Mucosa of descending colon (tissue), 3 donors: ENCODE data around the gene SNX9. TPM values are rescaled to one million over a fixed set of nuclear protein-coding genes. Genes with fewer than 3 reads are reported as not detected.

ENCODE experiments used
- ATAC-seq: fragments of 200-7000 bp; cut with Tn5 transposase; one replicate; pipeline ENCODE4 v1.9.1; 2020; ENCODE audit warnings: mild to moderate bottlenecking, moderate library complexity
- DNase-seq, 3 donors: peaks; one replicate each; pipeline ENCODE4 v3.0.0-alpha.2; 2020
- H3K36me3 ChIP-seq: fragments of 200-600 bp; one replicate; pipeline ENCODE4 v1.8.0; 2021; ENCODE audit warnings: low read depth, mild to moderate bottlenecking
- H3K4me1 ChIP-seq: fragments of 200-600 bp; one replicate; pipeline ENCODE4 v1.8.0; 2021; ENCODE audit warnings: low read depth, mild to moderate bottlenecking
- H3K4me3 ChIP-seq: fragments of 200-600 bp; one replicate; pipeline ENCODE4 v1.8.0; 2021; ENCODE audit warnings: mild to moderate bottlenecking
- H3K9me3 ChIP-seq: fragments of 200-600 bp; one replicate; pipeline ENCODE4 v1.8.0; 2021; ENCODE audit warnings: mild to moderate bottlenecking
- CTCF ChIP-seq: fragments of 200-600 bp; IDR thresholded peaks from one replicate; pipeline ENCODE4 v1.8.0; 2022; ENCODE audit warnings: antibody characterized with exemption, mild to moderate bottlenecking
- intact Hi-C, 2 donors: fragments of 100-400 bp; cut with DNase I in 1 of 2; cut with micrococcal nuclease in 1 of 2; formaldehyde crosslinking; loops; one replicate each; pipeline versions ENCODE4 v1.11.0 to v1.11.1; 2022; cut with DNase I, micrococcal nuclease
- total RNA-seq, 3 donors: library from RNA; stranded (reverse); fragmentation: NEBNext Ultra II Directional in 2 of 3; extraction: Animal tissue kit (Norgen Biotek cat#: 25700) in 2 of 3; gene quantifications; one replicate each; pipeline versions ENCODE4 v1.2.1 to v1.2.4, GENCODE V29; 2021 to 2023
- donor health status: DM: no; HTN: no; CAD: no; lungs with moderate emphysema.
- donor health status: DM: no; HTN: no; CAD: no.
- donor health status: DM: no; HTN: yes; CAD: no.

Gene SNX9
- total RNA-seq, 3 donors from 2014 or later, result 55.0 to 69.6 (median 68.0) TPM

DNA sequence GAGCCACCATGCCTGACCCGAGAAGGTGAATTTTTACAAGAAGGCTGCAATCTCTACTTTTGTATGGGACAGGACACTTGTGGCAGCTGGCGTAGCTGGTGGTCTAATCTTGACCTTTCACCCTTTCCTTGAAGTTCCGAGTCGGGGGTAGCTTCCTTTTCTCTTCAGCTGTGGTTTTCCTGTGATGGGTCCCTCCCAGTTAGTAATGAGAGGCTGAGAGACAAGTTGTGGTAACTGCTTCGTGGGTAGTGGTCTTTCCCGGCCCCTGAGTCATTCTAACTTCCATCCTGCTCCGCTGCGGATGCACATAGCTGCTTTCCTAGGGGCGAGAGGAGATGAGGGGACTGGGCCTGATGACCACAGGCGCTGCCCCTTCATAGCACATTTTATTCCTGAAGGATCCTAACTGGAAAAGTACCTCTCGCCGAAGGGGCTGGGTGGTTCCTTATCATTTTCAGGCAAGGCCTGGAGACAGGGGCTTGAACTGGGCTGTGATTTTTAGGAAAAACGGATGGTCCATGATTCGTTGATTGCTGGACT lies 161.7 kb downstream of the SNX9 start:
- no peaks in the 10 kb centered on the region for H3K36me3 ChIP-seq
- ATAC-seq (no peak), DNase-seq (peak in 1 of 3 donors; percentile 23)
- no peak overlapping the region for H3K4me3 ChIP-seq
- H3K4me1 ChIP-seq, result peaks cover 13% of the 10 kb centered on the region
- intact Hi-C loops, result no loop called here
- H3K9me3 ChIP-seq, result no peaks in the 10 kb centered on the region
- no peak for TF ChIP-seq CTCF

- Histone ChIP-seq H3K4me1 (peaks cover 21% of the 10 kb centered on the region), H3K4me3 (no peak overlapping the region), H3K36me3 (no peaks in the 10 kb centered on the region), H3K9me3 (no peaks in the 10 kb centered on the region)
- TF ChIP-seq CTCF, result no peak
- ATAC-seq (no peak), DNase-seq (peak in 1 of 3 donors; percentile 43)
- intact Hi-C loops, result no loop called here
Observed at GRCh38 chr6:157985378-157986155, 162.5 kb downstream of the SNX9 start.

GRCh38 chr6:157987788-157988699 lies 165.0 kb downstream of the SNX9 start:
- ATAC-seq (no peak), DNase-seq (no peak)
- intact Hi-C loops, result no loop called here

DNA sequence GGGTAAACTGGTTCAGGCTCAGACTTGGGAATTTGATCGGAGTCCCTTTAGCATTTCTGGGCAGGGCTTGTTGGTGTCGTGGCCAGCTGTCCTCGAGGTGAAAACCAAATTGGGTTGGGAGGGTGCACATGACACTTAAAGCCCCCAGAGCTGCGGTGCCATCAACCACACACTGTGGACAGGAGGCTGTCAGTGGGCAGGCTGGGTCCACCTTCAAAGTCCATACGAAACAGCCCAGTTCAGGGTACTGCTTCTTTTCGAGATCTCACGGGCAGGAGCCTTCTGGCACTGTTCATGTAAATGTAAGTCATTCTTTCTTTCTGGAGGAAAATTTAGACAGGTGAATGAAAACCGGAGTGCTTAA lies 165.6 kb downstream of the SNX9 start:
- DNase-seq, result no peak
- Histone ChIP-seq H3K9me3 (no peaks in the 10 kb centered on the region), H3K4me1 (peaks cover 21% of the 10 kb centered on the region), H3K4me3 (no peak overlapping the region), H3K36me3 (no peaks in the 10 kb centered on the region)
- intact Hi-C loops, result no loop called here
- TF ChIP-seq CTCF, result no peak
- ATAC-seq, result no peak

More at GRCh38 chr6:157987788-157988699, 165.0 kb downstream of the SNX9 start:
- no peaks in the 10 kb centered on the region for H3K9me3 ChIP-seq
- TF ChIP-seq CTCF, result no peak
- peaks cover 21% of the 10 kb centered on the region for H3K4me1 ChIP-seq
- no peak overlapping the region for H3K4me3 ChIP-seq
- H3K36me3 ChIP-seq, result no peaks in the 10 kb centered on the region

GRCh38 chr6:157989541-157990289 lies 166.7 kb downstream of the SNX9 start:
- H3K36me3 ChIP-seq, result no peaks in the 10 kb centered on the region
- intact Hi-C loops, result no loop called here
- ATAC-seq, result peak; percentile 85
- no peak for TF ChIP-seq CTCF
- H3K4me3 ChIP-seq, result no peak overlapping the region
- DNase-seq, result peak; percentile 88 to 90 (median 89)
- H3K9me3 ChIP-seq, result no peaks in the 10 kb centered on the region
- peaks cover 28% of the 10 kb centered on the region for H3K4me1 ChIP-seq
